Ishikawa (cell line): Measurements from ENCODE around the gene ARCN1.

ENCODE experiments used
- CEBPB ChIP-seq: IDR thresholded peaks from 2 replicates; pipeline ENCODE4 v1.6.1; 2012
- CREB1 ChIP-seq: IDR thresholded peaks from 2 replicates; pipeline ENCODE4 v1.6.1; 2012; ENCODE audit warnings: low read depth
- EGR1 ChIP-seq: IDR thresholded peaks from 2 replicates; pipeline ENCODE4 v1.6.1; 2012
- EP300 ChIP-seq: IDR thresholded peaks from 2 replicates; pipeline ENCODE4 v1.6.1; 2012; ENCODE audit warnings: borderline replicate concordance
- FOXM1 ChIP-seq: IDR thresholded peaks from 2 replicates; pipeline ENCODE4 v1.6.1; 2012; ENCODE audit warnings: low read depth, borderline replicate concordance
- MAX ChIP-seq: IDR thresholded peaks from 2 replicates; pipeline ENCODE4 v1.6.1; 2012
- NFIC ChIP-seq: IDR thresholded peaks from 2 replicates; pipeline ENCODE4 v1.6.1; 2012
- RAD21 ChIP-seq: IDR thresholded peaks from 2 replicates; pipeline ENCODE4 v1.6.1; 2012; ENCODE audit warnings: low read depth
- REST ChIP-seq: IDR thresholded peaks from 2 replicates; pipeline ENCODE4 v1.6.1; 2012; ENCODE audit warnings: low read depth, mild to moderate bottlenecking
- TAF1 ChIP-seq: IDR thresholded peaks from 2 replicates; pipeline ENCODE4 v1.6.1; 2012; ENCODE audit warnings: low read depth, mild to moderate bottlenecking
- TCF12 ChIP-seq: IDR thresholded peaks from 2 replicates; pipeline ENCODE4 v1.6.1; 2012; ENCODE audit warnings: low read depth
- TEAD4 ChIP-seq: IDR thresholded peaks from 2 replicates; pipeline ENCODE4 v1.6.1; 2012
- USF1 ChIP-seq: IDR thresholded peaks from 2 replicates; pipeline ENCODE4 v1.6.1; 2012
- YY1 ChIP-seq: IDR thresholded peaks from 2 replicates; pipeline ENCODE4 v1.6.1; 2012; ENCODE audit warnings: low read depth
- ZBTB7A ChIP-seq: IDR thresholded peaks from 2 replicates; pipeline ENCODE4 v1.6.1; 2012; ENCODE audit warnings: low read depth

Gene ARCN1

DNA sequence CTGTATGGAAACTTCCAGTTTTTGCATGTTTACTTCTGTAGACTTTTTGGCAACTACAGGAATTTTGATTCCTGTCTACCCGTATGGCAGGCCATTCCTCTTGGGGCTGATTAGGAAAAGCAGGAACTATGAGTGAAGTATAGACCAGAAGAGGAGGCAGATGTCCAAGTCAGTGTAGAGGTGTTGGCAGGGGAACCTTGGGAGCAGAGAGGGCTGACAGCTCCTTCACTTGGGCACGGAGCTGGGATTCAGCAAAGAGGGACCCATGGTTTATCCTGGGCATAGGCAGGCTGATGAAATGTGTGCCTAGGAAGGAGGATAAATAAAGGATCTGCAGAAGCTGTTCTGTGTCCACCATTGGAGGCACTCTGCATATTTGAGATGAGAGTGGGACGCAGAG lies 74.2 kb downstream of the ARCN1 start:
- no peak for TF ChIP-seq TEAD4
- no peak for TF ChIP-seq RAD21
- no peak for TF ChIP-seq TCF12
- no peak for TF ChIP-seq NFIC
- no peak for TF ChIP-seq CEBPB
- no peak for TF ChIP-seq USF1
- no peak for TF ChIP-seq TAF1
- TF ChIP-seq EGR1, result no peak
- TF ChIP-seq YY1, result no peak
- TF ChIP-seq MAX, result no peak
- no peak for TF ChIP-seq FOXM1
- TF ChIP-seq CREB1, result no peak
- no peak for TF ChIP-seq REST
- TF ChIP-seq ZBTB7A, result no peak
- no peak for TF ChIP-seq EP300

- TF ChIP-seq NFIC (no peak), ZBTB7A (no peak), YY1 (no peak), USF1 (no peak), TAF1 (no peak), RAD21 (no peak), CREB1 (no peak), CEBPB (no peak), REST (no peak), TCF12 (no peak), MAX (no peak), TEAD4 (no peak), EP300 (no peak), EGR1 (no peak)
Observed at GRCh38 chr11:118648291-118648690, 76.1 kb downstream of the ARCN1 start.

GRCh38 chr11:118649941-118650340 lies 77.7 kb downstream of the ARCN1 start:
- TF ChIP-seq EGR1, result no peak
- TF ChIP-seq TEAD4, result no peak
- no peak for TF ChIP-seq NFIC
- no peak for TF ChIP-seq YY1
- no peak for TF ChIP-seq FOXM1
- TF ChIP-seq RAD21, result no peak
- TF ChIP-seq ZBTB7A, result no peak
- TF ChIP-seq MAX, result no peak
- no peak for TF ChIP-seq EP300
- TF ChIP-seq TAF1, result no peak
- TF ChIP-seq TCF12, result no peak
- TF ChIP-seq USF1, result no peak
- no peak for TF ChIP-seq CEBPB
- TF ChIP-seq CREB1, result no peak
- no peak for TF ChIP-seq REST

GRCh38 chr11:118650366-118650765 lies 78.2 kb downstream of the ARCN1 start:
- TF ChIP-seq NFIC (no peak), RAD21 (no peak), TEAD4 (no peak), CEBPB (no peak), TAF1 (no peak), MAX (no peak), EGR1 (no peak), ZBTB7A (no peak), FOXM1 (no peak), YY1 (no peak), CREB1 (no peak), EP300 (no peak), TCF12 (no peak)
